AG04450 (cell line): ENCODE measurements around the gene MSRB3. TPM values are rescaled to one million over a fixed set of nuclear protein-coding genes. Genes with fewer than 3 reads are reported as not detected.

Experiments
- CTCF ChIA-PET: fragments of 300-600, 350-600 bp; formaldehyde crosslinking; extraction: SDS; loops from one replicate; lab custom pipeline; 2022; ENCODE audit warnings: antibody characterized with exemption, inconsistent platforms; lab: Charles Lee
- POLR2A ChIA-PET: fragments of 350-600 bp; formaldehyde crosslinking; extraction: SDS; loops from one replicate; lab custom pipeline; 2021; ENCODE audit warnings: antibody characterized with exemption, inconsistent platforms; lab: Yijun Ruan, JAX
- DNase-seq: peaks from one replicate; pipeline ENCODE4 v3.0.0-alpha.2; 2011; ENCODE audit warnings: low read depth, low spot score
- H3K27ac ChIP-seq: one replicate; pipeline ENCODE4 v1.5.1; 2012; ENCODE audit warnings: low read depth, low read length, control low read depth
- H3K27me3 ChIP-seq: one replicate; pipeline ENCODE4 v1.6.0; 2012; ENCODE audit warnings: low read length; ENCODE audit not compliant: control insufficient read depth, insufficient read depth
- H3K4me3 ChIP-seq: 2 replicates; pipeline ENCODE4 v1.5.1; 2011; ENCODE audit warnings: mild to moderate bottlenecking, low read depth, low read length, control low read depth
- H3K9me3 ChIP-seq: 2 replicates; pipeline ENCODE4 v1.5.1; 2012; ENCODE audit warnings: low read length; ENCODE audit not compliant: control insufficient read depth, insufficient read depth
- CTCF ChIP-seq: IDR thresholded peaks from 2 replicates; pipeline ENCODE4 v1.5.1; 2011; ENCODE audit warnings: low read depth, low read length, control low read depth, inconsistent platforms
- polyA plus RNA-seq: library from polyadenylated mRNA; depleted of rRNA; stranded (reverse); fragments of >200 nt; gene quantifications from 2 replicates; pipeline ENCODE4 v1.2.3, GENCODE V29; 2011

MSRB3 gene
- polyA plus RNA-seq, 1 experiment = 75.6 TPM

- H3K4me3 ChIP-seq = no peak overlapping the region
- POLR2A ChIA-PET = interaction anchor here (1.7 kb wide), 1 partner anchor 138 kb away, joined by 5 read pairs; no protein-coding TSS in a partner anchor
- no peak for TF ChIP-seq CTCF
- CTCF ChIA-PET = interaction anchor here (0.5 to 1.8 kb wide), 3 partner anchors 38 to 619 kb away, joined by 3 to 5 read pairs (median 3); no protein-coding TSS in a partner anchor
- no peaks in the 10 kb centered on the region for H3K27me3 ChIP-seq
- no peak overlapping the region for H3K27ac ChIP-seq
- peak; percentile 90 for DNase-seq
- no peaks in the 10 kb centered on the region; the same call in 1 of the 2 replicates for H3K9me3 ChIP-seq
Measured at GRCh38 chr12:65464930-65465329, 186.4 kb downstream of the MSRB3 start.

DNA sequence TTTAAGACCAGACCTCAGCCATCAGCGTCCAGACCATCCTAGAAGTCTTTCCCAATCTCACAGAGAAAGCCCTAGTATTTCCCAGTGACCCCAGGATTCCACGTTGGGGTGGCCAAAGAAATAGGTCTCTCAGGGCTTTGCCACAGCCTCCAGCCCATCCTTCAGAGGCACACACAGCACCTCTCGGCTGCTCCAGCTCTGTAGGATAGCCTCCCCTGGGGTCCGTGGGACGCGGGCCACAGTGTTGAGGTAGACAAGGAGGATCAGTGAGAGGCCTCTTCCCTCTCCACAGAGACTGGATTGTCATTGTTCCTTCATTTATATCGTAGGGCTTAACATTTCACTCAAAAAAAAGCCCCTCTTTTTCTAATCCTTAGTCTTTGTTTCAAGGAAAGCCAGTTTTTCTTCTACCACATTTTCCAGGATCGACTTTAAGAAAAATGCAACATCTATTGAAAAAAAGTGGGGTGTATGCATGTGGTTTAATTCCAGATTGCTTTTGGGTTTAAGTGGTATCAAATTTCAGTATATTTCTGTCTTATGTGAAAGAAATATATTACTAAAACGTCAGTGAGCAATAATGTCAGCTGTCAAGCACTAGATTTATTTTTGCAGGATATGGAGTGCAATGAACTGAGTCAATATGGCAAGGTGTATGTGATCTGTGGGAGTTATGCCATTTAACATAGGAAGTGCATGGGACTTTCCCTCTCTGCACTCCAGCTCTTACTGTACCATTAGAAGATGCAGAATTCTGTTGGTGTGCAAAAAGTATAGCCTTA is 187.5 kb downstream of the MSRB3 start:
- POLR2A ChIA-PET = no interaction called here
- CTCF ChIA-PET = no interaction called here
- Histone ChIP-seq H3K27ac (peak overlapping the region; percentile 21), H3K27me3 (no peaks in the 10 kb centered on the region), H3K9me3 (no peaks in the 10 kb centered on the region; the same call in 1 of the 2 replicates), H3K4me3 (no peak overlapping the region)
- no peak for TF ChIP-seq CTCF
- no peak for DNase-seq

GRCh38 chr12:65466911-65467310 is 188.4 kb downstream of the MSRB3 start:
- TF ChIP-seq CTCF = no peak
- CTCF ChIA-PET = no interaction called here
- POLR2A ChIA-PET = no interaction called here
- H3K27ac ChIP-seq = no peak overlapping the region
- H3K27me3 ChIP-seq = no peaks in the 10 kb centered on the region
- no peak overlapping the region for H3K4me3 ChIP-seq
- no peak for DNase-seq
- H3K9me3 ChIP-seq = no peaks in the 10 kb centered on the region; the same call in 1 of the 2 replicates

DNA sequence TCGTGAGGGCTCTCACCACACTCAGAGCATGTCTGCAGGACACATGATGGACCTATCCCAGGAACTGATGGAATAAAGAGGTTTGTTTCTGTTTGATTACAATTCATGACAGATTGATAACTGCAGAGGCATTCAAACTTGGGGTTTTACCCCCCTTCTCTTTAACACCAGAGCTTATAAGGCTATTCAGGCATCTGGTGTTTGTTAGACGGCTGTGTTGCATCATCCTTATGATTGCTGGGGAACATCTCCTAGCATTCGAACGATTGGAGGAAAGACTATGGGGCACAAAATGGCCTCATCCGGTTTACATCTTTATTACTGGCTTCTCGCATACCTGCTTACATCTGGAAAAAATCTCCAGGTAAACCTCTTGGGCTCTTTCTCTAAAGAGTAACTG is 191.8 kb downstream of the MSRB3 start:
- DNase-seq = no peak
- no peak for TF ChIP-seq CTCF
- ChIA-PET POLR2A (no interaction called here), CTCF (no interaction called here)
- Histone ChIP-seq H3K9me3 (no peaks in the 10 kb centered on the region), H3K4me3 (no peak overlapping the region), H3K27me3 (no peaks in the 10 kb centered on the region), H3K27ac (no peak overlapping the region)

GRCh38 chr12:65472079-65472478 is 193.6 kb downstream of the MSRB3 start:
- CTCF ChIA-PET = no interaction called here
- no peak for DNase-seq
- POLR2A ChIA-PET = no interaction called here
- Histone ChIP-seq H3K27me3 (no peaks in the 10 kb centered on the region), H3K27ac (no peak overlapping the region), H3K9me3 (no peaks in the 10 kb centered on the region), H3K4me3 (no peak overlapping the region)
- TF ChIP-seq CTCF = no peak
